GM12892 (cell line): Measurements from ENCODE around the gene ZNHIT1.

Experiments
- POLR2A ChIP-seq: IDR thresholded peaks from 2 replicates; pipeline ENCODE4 v1.6.1; 2011; ENCODE audit warnings: low read depth, low read length, control low read depth
- POLR2AphosphoS5 ChIP-seq: IDR thresholded peaks from 2 replicates; pipeline ENCODE4 v1.6.1; 2011; ENCODE audit warnings: low read depth, low read length, control low read depth
- TAF1 ChIP-seq: IDR thresholded peaks from 2 replicates; pipeline ENCODE4 v1.6.1; 2011; ENCODE audit warnings: low read depth, mild to moderate bottlenecking, control low read depth, low read length, borderline replicate concordance

- TF ChIP-seq POLR2AphosphoS5 (no peak), POLR2A (no peak), TAF1 (no peak)
Observed at GRCh38 chr7:101222275-101222830, 4.4 kb downstream of the ZNHIT1 start.
